HS-27A (cell line): ENCODE results near the gene MEGF10.

Source experiments
- DNase-seq: peaks from one replicate; pipeline ENCODE4 v3.0.0-alpha.2; 2012; ENCODE audit warnings: low read depth, missing footprints

Gene MEGF10

DNA sequence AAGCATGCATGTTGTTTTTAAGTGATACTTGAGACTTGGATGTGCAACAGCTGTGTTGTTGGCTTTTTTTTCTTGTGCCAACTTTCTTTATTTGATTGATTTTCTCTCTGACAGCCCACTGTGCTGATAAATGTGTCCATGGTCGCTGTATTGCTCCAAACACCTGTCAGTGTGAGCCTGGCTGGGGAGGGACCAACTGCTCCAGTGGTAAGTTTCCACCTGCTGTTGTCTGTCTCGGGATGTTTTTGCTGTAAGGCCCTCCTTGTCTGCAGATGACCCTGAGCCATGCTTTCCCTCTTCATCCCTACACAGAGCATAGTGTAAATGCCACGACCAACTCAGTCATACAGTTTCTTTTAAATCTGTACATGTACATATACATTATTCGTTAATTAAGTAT lies 79.2 kb downstream of the MEGF10 start:
- DNase-seq: no peak

DNA sequence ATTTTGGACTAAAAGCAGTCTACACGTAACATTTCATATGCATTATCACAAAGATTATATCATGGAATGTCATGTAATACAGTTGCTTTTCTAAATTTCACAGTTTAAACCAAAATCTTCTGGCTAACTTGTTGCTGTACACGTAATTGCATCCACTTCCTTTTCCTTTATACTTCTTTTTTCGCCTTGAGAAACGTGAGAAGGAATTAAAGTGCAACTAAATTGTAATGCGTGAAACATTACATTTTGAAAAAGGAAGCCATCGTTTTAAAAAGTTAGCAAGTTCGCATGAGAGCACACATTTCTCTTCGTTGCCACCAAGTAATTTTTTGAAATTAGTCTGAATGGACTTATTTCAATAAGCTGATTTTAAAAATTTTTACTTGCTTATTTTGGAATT lies 80.0 kb downstream of the MEGF10 start:
- DNase-seq: no peak

DNA sequence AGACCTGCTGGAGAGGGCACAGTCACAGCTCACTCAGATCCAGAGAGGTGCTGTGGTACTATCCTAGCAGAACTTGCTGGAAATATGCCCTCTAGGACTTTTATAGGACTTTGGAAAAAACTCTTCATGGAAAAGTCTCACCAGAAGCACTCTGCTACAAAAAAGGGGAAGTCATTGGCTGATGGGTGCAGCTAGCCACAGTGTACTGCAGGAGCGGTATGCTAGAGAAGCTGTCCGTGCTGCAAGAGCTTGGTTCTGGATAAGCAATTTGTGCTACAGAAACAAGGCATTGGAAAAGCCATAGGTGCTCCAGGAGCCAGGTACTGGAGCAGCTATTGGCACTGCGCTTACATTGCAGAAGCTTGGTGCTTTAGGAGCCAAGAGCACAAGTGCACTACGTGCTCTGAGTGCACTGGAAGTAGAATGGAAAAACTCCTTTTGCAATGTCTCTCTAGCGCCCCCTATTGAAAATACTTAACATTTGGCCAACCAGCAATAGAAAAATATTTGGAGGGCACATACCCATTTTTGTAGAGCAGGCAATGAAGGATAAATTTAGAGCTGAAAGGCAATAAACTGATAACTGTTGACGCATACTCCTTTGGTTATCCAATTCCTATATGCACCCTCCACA lies 83.4 kb downstream of the MEGF10 start:
- no peak for DNase-seq

DNA sequence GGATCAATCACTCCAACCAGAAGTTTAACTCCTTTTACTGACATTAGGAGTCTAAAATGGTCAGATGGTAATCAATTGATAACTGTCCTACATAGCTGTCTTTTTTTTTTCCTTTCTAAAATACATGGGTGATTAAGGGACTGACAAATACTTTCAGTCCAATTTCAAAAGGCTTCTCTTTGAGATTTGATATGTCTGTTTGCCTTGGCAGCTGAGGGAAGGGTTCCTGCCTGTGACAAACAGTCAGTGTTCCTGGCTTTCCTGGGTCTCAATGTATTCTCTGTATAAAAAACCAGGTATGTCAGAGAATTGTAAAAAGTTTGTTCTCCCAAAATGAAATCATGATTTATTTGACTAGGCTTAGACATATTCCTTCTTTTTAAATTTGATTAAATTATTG lies 84.5 kb downstream of the MEGF10 start:
- DNase-seq: no peak

DNA sequence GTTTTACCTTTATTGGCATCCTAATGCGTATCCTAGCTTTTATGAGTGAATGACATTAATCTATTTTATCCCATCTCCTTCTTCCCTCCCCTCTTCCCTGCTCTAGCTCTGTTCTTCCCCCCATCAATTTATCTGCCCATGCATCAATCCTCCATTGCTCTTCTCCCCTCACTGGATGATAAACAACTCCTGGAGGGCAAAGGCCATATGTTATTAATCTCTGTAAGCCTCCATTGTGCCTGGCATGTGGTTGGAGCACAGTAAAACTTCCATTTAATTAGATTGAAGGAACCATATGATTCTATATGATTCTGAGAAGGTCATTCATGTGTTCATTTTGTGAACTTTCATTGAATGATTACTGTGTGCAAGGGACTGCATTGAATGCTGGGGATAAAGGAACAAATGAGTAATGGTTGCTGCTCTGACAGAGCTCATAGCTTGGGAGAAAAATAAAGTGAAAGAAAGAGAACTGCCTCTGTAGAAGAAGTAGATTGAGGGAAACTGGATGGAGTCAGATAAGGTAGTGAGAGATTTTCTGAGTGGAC lies 85.0 kb downstream of the MEGF10 start:
- no peak for DNase-seq

DNA sequence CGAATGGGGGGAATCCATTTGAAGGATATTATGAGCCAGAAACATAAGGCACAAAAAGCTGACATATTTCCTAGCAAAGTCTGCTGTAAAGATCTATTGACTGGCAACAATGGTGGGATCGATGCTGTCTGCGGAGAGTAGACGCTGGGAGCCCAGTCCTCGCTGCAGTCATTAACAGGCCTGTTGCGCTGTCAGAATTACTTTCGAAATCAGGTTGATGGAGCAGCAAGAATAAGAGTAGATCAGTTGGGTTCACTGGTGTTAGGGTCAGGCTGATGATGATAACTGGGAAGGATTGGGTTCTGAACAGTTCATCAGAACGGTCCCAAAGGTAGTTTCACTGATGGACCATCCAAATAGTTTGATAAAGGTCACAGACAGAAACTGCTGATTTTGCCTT lies 87.1 kb downstream of the MEGF10 start:
- no peak for DNase-seq

DNA sequence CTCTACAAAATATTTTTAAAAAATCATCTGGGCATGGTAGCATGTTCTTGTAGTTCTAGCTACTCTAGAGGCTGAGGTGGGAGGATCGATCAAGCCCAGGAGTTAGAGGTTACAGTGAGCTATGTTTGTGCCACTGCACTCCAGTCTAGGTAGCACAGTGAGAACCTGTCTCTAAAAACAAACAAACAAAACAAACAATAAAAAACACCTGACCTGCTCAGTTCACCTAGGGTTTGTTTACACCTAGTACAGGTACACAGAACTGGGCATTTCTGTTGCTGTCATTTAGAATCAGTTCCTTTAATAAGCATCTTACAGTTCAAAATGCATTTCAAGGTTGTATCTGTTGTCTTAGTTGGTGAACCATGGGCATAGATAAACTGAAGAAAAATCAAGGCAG lies 95.3 kb downstream of the MEGF10 start:
- no peak for DNase-seq

DNA sequence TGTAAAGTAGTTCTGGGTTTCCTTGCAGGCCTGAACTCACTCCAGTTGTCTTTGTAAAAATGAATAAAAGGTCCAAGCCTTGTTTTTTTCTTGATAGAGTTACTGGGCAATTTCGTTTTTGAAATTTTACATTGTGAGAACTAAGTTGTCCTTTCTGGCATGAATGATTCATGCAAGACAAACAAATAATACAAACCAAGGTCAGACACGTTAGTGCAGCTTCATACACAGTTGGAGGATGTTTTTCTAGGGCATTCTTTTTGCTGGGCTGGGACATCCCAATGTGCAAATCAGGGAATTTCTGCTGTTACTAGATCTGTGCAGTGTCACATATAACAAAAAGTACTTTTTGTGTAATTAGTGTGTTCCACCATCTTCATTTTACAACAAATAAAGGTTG lies 96.0 kb downstream of the MEGF10 start:
- DNase-seq: no peak

DNA sequence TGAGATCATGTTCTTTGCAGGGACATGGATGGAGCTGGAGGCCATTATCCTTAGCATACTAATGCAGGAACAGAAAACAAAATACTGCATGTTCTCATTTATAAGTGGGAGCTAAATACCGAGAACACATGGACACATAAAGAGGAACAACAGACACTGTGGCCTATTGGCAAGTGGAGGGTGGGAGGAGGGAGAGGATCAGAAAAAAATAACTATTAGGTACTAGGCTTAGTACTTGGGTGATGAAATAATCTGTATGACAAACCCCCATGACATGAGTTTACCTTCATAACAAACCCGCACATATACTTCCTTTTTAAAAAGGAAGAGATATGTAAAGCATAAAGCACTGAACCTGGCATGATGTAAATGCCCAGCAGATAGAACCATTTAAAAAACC lies 99.0 kb downstream of the MEGF10 start:
- no peak for DNase-seq

DNA sequence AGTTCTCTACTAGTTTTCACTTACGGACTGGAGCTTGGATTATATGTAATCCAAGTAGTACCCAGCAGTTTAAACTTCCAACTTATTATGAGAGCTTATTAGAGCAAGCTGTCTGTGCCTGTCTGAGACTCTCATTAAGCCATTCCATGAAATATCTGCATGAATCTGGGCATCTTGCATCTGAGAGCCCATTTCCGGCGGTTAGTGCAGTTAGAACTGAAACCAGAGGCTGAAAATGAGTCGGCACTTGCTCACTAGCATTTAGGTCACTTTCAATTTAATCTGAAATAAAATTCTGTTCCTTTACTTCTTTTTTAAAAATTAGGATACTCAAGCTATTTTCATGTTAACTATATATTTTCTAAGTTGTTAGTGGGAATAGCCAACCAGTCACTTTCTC lies 102.2 kb downstream of the MEGF10 start:
- DNase-seq: no peak

DNA sequence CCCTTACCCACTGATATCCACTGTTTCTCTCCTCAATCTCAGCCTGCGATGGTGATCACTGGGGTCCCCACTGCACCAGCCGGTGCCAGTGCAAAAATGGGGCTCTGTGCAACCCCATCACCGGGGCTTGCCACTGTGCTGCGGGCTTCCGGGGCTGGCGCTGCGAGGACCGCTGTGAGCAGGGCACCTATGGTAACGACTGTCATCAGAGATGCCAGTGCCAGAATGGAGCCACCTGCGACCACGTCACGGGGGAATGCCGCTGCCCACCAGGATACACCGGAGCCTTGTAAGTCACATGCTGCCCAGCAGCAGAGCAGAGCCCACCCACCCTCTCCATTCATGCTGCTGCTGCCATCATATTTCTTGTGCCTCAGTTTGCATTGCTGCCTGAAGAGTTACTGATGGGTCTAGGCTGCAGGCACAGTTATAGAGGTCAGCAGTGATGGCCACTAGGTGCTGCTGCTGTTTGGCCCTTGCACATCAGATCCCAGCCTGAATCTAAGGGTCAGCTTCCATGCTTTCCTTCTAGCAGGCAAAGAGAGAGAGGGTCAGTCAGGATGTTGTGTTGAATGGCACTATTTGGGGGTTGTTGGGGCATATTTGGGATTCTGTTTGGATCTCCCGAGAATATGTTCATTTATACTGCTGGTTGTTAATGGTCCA lies 106.0 kb downstream of the MEGF10 start:
- no peak for DNase-seq

DNA sequence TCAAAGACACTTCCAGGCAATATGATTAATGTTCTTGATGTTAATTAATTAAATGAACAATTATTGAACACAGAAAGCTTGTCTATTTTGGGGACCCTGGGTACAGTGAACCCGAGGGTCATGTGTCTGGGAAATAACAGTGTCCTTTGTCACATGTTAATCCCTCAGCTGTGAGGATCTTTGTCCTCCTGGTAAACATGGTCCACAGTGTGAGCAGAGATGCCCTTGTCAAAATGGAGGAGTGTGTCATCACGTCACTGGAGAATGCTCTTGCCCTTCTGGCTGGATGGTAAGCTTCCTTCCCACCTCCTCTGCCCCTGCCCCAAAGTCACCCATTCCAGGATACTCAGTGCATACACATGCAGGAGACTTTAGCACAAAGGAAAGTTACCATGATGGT lies 107.9 kb downstream of the MEGF10 start:
- DNase-seq: no peak

DNA sequence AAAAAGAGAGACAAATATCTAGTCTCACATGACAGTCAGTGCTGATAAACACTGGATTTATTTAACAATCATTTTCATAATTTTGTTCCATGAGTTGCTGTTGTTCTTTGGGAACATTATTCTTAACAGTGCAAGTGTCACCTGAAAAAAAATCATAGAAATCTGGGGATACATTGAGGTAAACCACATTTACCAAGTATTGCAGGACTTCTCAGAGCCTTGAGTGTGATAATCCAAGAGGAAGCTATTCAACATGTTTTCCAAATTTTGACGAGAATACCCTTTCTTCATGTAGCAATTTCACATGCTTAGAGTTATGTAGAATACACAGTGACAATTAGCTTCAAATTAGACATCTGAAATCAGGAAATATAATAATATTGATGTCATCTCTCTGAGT lies 108.5 kb downstream of the MEGF10 start:
- no peak for DNase-seq

DNA sequence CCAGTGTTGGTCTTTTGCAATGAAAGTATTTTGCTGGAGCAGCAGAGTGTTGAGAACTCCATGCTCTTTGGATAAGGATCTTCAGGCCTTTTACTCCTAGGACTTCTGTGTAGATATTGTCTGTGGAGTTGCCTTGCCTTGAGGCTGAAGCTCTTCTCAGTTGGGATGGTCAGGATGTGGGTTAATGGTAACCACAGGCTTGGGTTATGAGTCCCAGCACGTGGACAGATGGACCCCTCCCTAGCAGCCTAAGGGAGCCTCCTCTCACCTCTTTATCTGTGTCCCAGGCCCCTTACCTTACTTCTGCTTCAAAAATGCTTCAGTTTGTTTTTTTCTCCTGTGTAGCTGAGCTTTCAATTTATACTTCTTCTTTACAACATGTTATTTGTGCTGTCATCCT lies 109.9 kb downstream of the MEGF10 start:
- no peak for DNase-seq

DNA sequence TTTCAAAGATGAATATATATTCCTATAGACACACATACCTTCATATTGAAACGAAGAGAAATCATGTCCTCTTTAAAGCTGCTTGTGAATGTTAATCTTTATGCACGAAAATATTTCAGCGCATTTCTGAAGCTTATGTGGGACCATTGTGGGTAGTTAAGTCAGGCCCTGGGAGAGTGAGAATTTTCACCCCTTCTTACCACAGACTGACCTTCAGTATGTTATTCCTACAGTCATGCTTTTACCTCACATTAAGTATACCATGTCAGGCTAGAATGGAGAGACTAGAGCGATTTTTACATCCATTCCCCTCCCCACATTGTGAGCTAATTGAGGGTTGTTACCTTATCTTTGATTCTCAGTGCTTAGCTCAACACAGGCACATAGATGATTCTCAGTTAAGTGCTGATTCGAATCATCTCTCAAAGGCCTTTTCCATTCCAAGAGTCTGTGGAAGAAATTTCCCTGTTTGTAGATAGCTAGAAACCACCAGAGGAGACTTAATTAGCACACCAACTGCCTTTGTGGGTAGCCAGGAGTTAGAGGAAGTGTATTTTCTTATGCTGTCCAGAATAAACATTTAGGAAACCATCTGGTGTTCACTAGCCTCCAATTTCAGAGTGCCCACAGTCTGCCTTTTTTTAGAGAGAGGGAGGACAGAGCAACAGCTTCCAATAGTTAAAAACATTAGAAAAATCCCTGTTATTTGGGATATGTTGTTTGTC lies 110.5 kb downstream of the MEGF10 start:
- no peak for DNase-seq

DNA sequence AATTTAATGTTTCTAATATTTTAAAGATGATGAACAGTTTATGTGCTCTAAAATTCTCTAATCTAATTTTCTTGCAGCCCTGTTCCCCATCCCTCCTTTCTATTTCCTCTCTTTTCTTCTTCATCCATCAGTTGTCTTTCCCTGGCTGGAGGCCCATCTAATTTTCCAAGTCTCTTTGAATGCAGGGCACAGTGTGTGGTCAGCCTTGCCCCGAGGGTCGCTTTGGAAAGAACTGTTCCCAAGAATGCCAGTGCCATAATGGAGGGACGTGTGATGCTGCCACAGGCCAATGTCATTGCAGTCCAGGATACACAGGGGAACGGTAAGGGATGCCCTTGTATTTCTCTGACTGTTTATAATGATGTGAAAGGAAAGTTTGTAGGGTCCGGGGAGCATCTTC lies 111.8 kb downstream of the MEGF10 start:
- DNase-seq: no peak

DNA sequence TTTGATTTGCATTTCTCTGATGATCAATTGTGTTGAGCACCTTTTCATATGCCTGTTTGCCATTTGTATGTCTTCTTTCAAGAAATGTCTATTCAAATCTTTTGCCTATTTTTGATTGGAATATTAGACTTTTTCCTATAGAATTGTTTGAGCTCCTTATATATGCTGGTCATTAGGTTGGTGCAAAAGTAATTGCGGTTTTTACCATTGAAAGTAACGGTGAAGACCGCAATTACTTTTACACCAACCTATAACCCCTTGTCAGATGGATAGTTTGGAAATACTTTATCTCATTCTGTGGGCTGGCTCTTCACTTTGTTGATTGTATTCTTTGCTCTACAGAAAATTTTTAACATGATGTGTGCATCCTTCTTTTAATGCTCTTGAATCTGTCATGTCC lies 113.6 kb downstream of the MEGF10 start:
- no peak for DNase-seq

DNA sequence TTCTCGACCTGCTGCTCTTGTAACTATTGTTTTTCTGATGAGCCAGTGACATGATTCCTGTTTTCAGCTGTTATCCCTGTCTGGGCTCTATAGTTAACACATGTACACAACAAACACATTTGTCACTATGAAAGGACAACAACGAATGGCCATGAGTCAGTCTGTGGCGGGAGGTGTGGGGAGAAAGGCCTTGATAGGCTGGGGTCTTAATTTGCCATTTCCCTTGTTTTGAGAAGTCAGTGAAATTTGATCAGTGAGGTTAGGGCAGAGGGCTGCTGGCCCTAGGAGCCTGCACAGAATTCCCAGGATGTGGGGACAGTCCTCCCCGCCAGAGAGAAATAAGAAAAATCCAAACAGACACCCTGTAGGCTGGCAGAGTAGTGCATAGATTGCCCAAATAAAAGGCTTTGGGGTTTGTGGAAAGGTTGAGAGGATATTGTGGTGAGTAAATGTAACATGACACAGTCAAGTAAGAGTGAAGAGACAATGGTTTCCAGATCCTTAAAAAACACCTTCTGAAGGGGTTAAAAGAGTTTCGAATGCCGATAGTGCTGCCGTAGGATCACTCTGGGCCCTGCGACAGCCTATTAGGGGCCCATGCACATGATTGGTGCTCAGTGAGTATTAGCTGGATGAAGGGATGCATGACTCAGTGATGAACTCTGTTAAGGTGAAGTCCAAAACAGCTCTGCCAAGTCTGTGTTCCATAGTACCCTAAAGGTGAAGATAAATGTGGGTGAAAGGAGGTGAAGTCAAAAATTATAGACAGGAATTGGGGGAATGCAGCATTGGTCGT lies 115.9 kb downstream of the MEGF10 start:
- no peak for DNase-seq

DNA sequence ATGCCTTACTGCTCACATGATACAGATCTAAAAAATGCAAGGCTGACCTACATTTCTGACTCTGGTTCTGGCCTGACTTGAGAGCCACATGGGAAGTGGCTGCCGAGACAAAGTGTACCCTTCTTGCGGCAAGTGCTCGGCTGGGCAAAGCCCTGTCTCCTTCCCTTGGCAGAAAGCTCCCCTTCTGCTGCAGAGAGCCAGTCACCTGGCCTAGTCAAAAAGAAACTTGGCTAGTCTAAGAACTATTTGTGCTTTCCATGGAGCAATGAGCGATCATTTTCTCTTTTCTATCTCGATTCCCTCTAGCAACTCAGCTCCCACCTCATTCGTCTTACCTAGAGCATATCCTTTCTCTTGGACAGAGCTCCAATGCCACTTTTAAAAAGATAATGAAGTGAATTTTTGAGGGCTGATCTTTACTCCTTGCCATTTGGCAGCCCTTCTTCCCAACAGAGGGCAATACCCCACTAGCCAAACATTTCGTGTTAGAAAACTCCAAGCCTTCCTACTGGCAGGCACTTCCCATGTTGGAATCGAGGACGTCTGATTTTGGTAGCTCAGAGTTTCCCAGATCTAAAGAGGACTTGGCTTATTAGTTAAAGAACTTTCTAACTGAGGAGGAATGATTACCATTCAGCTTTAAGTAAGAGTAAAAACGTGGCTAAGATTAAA lies 118.8 kb downstream of the MEGF10 start:
- DNase-seq: no peak

DNA sequence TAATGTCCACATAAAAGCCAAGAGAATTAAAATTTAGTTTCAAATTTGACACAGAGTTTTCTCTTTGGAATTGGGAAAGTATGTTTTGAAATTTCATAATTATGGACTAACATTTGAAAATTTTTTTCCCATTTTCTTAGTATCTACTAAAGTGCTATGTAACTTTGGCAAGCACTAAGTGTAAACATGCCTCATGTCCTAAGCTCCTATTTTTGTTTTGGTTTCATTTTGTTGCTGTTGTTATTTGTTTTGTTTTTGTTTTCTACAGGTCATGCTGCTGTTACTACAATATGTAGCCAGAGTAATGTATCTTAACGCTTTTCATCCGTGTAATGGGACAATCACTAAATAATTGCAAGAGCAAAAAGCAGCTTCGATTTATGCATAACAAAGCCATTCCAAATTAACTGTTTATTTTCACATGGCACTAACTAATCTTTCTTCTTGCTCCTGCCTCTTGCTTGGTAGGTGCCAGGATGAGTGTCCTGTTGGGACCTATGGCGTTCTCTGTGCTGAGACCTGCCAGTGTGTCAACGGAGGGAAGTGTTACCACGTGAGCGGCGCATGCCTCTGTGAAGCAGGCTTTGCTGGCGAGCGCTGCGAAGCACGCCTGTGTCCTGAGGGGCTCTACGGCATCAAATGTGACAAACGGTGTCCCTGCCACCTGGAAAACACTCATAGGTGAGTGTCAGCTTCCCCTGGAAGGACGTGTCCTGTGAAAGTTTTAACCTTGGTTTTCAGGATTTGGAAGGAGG lies 119.5 kb downstream of the MEGF10 start:
- no peak for DNase-seq

DNA sequence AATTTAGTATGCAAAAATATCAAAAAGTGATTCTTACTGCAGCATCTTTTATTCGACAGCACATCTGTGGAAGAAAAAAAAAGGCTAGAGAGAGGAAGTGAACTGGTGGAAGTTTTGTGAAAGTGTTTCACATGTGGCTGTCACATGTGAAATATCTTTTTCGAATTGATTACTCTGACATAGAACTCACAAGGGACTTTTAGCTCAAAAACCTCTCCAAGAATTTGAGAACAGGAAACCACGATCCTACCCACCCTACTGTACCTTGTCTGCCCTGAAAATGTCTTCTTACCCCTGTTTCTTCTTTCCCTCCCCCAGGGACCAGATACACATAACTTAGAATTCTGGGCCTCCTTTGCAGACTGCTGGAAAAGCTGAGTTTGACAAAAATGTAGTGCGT lies 120.4 kb downstream of the MEGF10 start:
- DNase-seq: no peak
